H1 (cell line): ENCODE results near the gene PTPMT1.

Experiments
- SUZ12 ChIP-seq: fragments of 200-600 bp; sonication (generic); IDR thresholded peaks from 2 replicates; pipeline ENCODE4 v1.6.1; 2012; ENCODE audit warnings: mild to moderate bottlenecking, inconsistent platforms, low read length, moderate library complexity, mixed read lengths
- TF ChIP-seq, protein P1 (sequence below), 3 experiments: IDR thresholded peaks; 1 replicate in 2 of 3; 2 replicates in 1 of 3; pipeline versions ENCODE4 v1.5.1 to v1.6.1; 2011; ENCODE audit warnings: low read length in 3 of 3, mild to moderate bottlenecking in 3 of 3, inconsistent platforms in 2 of 3, low read depth in 1 of 3, moderate library complexity in 1 of 3; ENCODE audit not compliant: insufficient read depth in 1 of 3; ENCODE audit errors: control extremely low read depth in 1 of 3

DNA sequence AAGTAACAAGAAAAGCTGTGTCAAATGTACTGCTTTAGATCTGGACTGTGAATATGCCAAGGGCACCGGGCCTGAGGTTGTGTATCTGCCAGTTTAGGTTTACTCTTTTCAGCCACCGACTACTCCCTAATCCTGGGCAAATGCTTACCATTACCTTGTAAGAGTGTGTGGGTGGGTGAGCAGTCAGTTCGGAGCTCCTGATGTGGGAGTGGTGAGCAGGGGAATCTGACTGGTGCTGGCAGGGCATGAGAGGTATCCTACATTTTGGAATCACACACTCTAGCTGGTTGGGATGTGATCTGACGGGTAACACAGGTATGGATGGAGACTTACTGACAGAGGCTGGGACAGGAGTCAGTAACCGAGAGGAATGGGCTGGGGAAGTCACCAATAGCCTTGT, 18.4 kb downstream of the PTPMT1 start:
- TF ChIP-seq, protein P1, sequence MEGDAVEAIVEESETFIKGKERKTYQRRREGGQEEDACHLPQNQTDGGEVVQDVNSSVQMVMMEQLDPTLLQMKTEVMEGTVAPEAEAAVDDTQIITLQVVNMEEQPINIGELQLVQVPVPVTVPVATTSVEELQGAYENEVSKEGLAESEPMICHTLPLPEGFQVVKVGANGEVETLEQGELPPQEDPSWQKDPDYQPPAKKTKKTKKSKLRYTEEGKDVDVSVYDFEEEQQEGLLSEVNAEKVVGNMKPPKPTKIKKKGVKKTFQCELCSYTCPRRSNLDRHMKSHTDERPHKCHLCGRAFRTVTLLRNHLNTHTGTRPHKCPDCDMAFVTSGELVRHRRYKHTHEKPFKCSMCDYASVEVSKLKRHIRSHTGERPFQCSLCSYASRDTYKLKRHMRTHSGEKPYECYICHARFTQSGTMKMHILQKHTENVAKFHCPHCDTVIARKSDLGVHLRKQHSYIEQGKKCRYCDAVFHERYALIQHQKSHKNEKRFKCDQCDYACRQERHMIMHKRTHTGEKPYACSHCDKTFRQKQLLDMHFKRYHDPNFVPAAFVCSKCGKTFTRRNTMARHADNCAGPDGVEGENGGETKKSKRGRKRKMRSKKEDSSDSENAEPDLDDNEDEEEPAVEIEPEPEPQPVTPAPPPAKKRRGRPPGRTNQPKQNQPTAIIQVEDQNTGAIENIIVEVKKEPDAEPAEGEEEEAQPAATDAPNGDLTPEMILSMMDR (IDR thresholded peaks at IDR 0.05; ENCODE audit: control extremely low read depth in 1 of 3, insufficient read depth in 1 of 3, low read depth in 1 of 3, low read length in 3 of 3): no peak
- TF ChIP-seq SUZ12: no peak
